Measurements from ENCODE around the gene SOAT2.

SOAT2 gene

GRCh38 chr12:53065975-53066931 is 37.0 kb upstream of the SOAT2 start:
- peak; percentile 66 for DNase-seq

- no peak for DNase-seq
These were observed 36.0 kb upstream of the SOAT2 start for GRCh38 chr12:53067074-53067992.

GRCh38 chr12:53067993-53068770 is 35.1 kb upstream of the SOAT2 start:
- no peak for DNase-seq

- DNase-seq: no peak
These were observed 34.3 kb upstream of the SOAT2 start for GRCh38 chr12:53068811-53069585.

- DNase-seq: no peak
These were observed 33.5 kb upstream of the SOAT2 start for GRCh38 chr12:53069621-53070410.

- no peak for DNase-seq
These were observed 32.3 kb upstream of the SOAT2 start for GRCh38 chr12:53070877-53071492.

- no peak for DNase-seq
These were observed 31.4 kb upstream of the SOAT2 start for GRCh38 chr12:53071591-53072551.

- DNase-seq: no peak
These were observed 29.4 kb upstream of the SOAT2 start for GRCh38 chr12:53073881-53074280.

GRCh38 chr12:53074283-53074998 is 28.8 kb upstream of the SOAT2 start:
- DNase-seq: no peak

- DNase-seq: no peak
These were observed 28.3 kb upstream of the SOAT2 start for GRCh38 chr12:53074999-53075370.

- no peak for DNase-seq
These were observed 26.8 kb upstream of the SOAT2 start for GRCh38 chr12:53076461-53076860.

- no peak for DNase-seq
These were observed 26.3 kb upstream of the SOAT2 start for GRCh38 chr12:53077030-53077429.

GRCh38 chr12:53078425-53079225 is 24.7 kb upstream of the SOAT2 start:
- no peak for DNase-seq

- peak; percentile 94 for DNase-seq
These were observed 23.8 kb upstream of the SOAT2 start, which contains the start of gene SPRYD3 for GRCh38 chr12:53079226-53080117. TSS of gene SPRYD3 (minus strand) at chr12:53079390. CDS start at chr12:53079333, 57 bp downstream.

GRCh38 chr12:53082637-53083175 is 20.6 kb upstream of the SOAT2 start:
- DNase-seq: no peak

- no peak for DNase-seq
These were observed 16.9 kb upstream of the SOAT2 start for GRCh38 chr12:53086361-53086760.
